ENCODE data around the gene NTPCR.

DNA sequence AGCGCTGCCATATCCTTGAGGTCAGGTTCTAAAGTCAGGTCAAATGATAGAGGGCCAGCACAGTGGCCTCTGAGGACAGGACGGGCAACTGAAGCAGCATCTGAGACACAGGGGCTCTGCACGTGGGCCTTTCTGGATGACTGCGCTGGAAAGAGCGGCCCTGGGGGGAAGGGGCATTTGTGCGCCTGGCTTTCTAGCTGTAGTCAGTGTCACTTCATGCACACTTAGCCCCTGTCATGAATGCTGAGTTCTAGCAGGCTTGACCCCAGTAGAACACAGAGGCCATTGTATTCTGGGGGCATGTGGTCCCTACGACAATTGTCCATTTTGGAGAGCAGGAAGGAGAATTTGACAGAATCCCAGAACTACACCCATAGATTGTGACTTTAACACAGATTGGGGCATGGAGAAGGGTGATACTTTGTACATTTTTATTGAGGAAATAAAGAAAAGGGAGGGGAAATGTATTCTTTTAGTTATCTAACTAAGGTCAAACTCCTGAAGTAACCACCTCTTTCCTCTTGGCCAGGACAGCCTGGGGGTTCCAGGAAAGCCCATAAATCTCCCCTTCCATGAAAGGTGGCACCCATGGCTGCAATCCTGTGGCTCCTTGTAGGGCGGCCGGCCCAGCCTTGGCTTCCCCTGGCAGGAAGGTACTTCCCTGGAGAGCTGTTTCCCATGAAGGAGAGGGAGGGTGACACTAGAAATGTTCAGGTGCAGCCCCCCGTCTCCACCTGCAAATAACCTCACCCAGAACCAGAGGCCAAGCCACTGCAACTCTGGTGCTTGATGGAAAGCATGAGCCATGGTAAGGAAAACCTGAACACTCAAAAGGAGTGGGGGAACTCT lies 34.4 kb downstream of the NTPCR start:
- TF ChIP-seq, protein P1, sequence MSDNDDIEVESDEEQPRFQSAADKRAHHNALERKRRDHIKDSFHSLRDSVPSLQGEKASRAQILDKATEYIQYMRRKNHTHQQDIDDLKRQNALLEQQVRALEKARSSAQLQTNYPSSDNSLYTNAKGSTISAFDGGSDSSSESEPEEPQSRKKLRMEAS (IDR thresholded peaks at IDR 0.05) = no peak
- TF ChIP-seq RCOR1 (IDR thresholded peaks at IDR 0.05; ENCODE audit: low read depth, low read length) (no peak), RAD21 (conservative IDR thresholded peaks at IDR 0.05 in 1 of 2, IDR thresholded peaks at IDR 0.05 in 1 of 2) (no peak)
